CD4-positive, alpha-beta memory T cell (primary cell): Measurements from ENCODE around the gene TEAD3. TPM values are rescaled to one million over a fixed set of nuclear protein-coding genes. Genes with fewer than 3 reads are reported as not detected.
"Not testable (repeated sequence)": the region's sequence is repeated elsewhere in the genome, so short reads cannot be mapped to it uniquely, and the experiment has no call there.

Experiments used
- CTCF ChIA-PET: fragments of 350-600 bp; sonication (Branson Sonifier 250); formaldehyde crosslinking; loops from one replicate; lab custom pipeline; 2021; ENCODE audit warnings: inconsistent platforms; ENCODE audit not compliant: partially characterized antibody; lab: Charles Lee
- POLR2A ChIA-PET: fragments of 350-600 bp; sonication (Branson Sonifier 250); formaldehyde crosslinking; loops from one replicate; lab custom pipeline; 2021; ENCODE audit not compliant: partially characterized antibody; lab: Charles Lee
- DNase-seq, 5 donors: peaks; one replicate each; pipeline versions ENCODE4 v3.0.0 to v3.0.0-alpha.2; 2020 to 2022; ENCODE audit warnings: mixed read lengths in 1 of 5
- H3K27ac ChIP-seq: one replicate; pipeline ENCODE4 v1.7.0; 2013; ENCODE audit warnings: low read depth, low read length
- H3K27me3 ChIP-seq: 2 replicates; pipeline ENCODE4 v1.7.0; 2013; ENCODE audit warnings: mild to moderate bottlenecking, low read length, moderate library complexity; ENCODE audit not compliant: insufficient read depth
- H3K36me3 ChIP-seq: 2 replicates; pipeline ENCODE4 v1.7.0; 2013; ENCODE audit warnings: mild to moderate bottlenecking, low read length, moderate library complexity; ENCODE audit not compliant: insufficient read depth
- H3K4me1 ChIP-seq: 2 replicates; pipeline ENCODE4 v1.7.0; 2013; ENCODE audit warnings: mild to moderate bottlenecking, low read length, moderate library complexity; ENCODE audit not compliant: insufficient read depth
- H3K4me3 ChIP-seq, 2 donors: one replicate each; pipeline ENCODE4 v1.7.0; 2013; ENCODE audit warnings: low read length in 2 of 2, mild to moderate bottlenecking in 1 of 2
- H3K9me3 ChIP-seq, 2 donors: one replicate each; pipeline ENCODE4 v1.7.0; 2013; ENCODE audit warnings: low read length in 2 of 2, control low read depth in 1 of 2; ENCODE audit not compliant: control insufficient read depth in 1 of 2
- H3K27ac Mint-ChIP-seq, 7 donors: one replicate each; pipeline ENCODE4 v1.8.0; 2020 to 2021; ENCODE audit warnings: mixed read lengths in 7 of 7, mild to moderate bottlenecking in 6 of 7, inconsistent platforms in 3 of 7, moderate library complexity in 3 of 7
- H3K27me3 Mint-ChIP-seq, 2 donors: one replicate each; pipeline ENCODE4 v1.8.0; 2020 to 2021; ENCODE audit warnings: mixed read lengths in 2 of 2
- H3K36me3 Mint-ChIP-seq, 2 donors: one replicate each; pipeline ENCODE4 v1.8.0; 2020 to 2021; ENCODE audit warnings: mixed read lengths in 2 of 2, inconsistent platforms in 1 of 2, mild to moderate bottlenecking in 1 of 2
- H3K4me1 Mint-ChIP-seq, 4 donors: one replicate each; pipeline ENCODE4 v1.8.0; 2020 to 2021; ENCODE audit warnings: mixed read lengths in 4 of 4, mild to moderate bottlenecking in 1 of 4
- H3K4me3 Mint-ChIP-seq, 8 donors: one replicate each; pipeline ENCODE4 v1.8.0; 2020 to 2021; ENCODE audit warnings: mixed read lengths in 8 of 8, mild to moderate bottlenecking in 7 of 8, moderate library complexity in 6 of 8, inconsistent platforms in 3 of 8
- H3K9me3 Mint-ChIP-seq, 8 donors: one replicate each; pipeline ENCODE4 v1.8.0; 2020 to 2021; ENCODE audit warnings: mixed read lengths in 8 of 8, mild to moderate bottlenecking in 5 of 8, inconsistent platforms in 3 of 8, moderate library complexity in 1 of 8
- intact Hi-C: fragments of 100-400 bp; cut with micrococcal nuclease; formaldehyde crosslinking; loops from one replicate; pipeline ENCODE4 v1.15.1; 2023
- polyA plus RNA-seq, 2 donors: library from polyadenylated mRNA; unstranded; fragments of 300-500 nt; fragmentation: Illumina TruSeq; gene quantifications; one replicate each; pipeline ENCODE4 v1.2.3, GENCODE V29; 2021
- total RNA-seq, 2 experiments: library from RNA; stranded (reverse); gene quantifications; one replicate each; pipeline ENCODE4 v1.2.3, GENCODE V29; 2021

TEAD3 gene
- total and polyA plus RNA-seq, 4 experiments from 2014 or later, result 0.08 to 0.20 TPM; not detected in 2

DNA sequence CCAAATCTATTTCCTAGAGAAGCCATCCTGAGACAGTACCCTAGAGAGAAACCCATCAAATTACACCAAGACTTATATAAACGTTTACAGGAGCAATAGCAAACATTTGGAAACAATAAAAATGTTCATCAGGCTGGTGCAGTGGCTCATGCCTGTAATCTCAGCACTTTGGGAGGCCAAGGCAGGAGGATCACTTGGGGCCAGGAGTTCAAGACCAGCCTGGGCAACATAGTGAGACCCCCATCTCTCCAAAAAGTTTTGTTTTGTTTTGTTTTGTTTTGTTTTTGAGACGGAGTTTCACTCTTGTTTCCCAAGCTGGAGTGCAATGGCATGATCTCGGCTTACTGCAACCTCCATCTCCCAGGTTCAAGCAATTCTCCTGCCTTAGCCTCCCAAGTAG is 64.2 kb downstream of the TEAD3 start:
- H3K4me3 ChIP-seq, POLR2A ChIA-PET, H3K27me3 ChIP-seq, DNase-seq, H3K27me3 Mint-ChIP-seq, CTCF ChIA-PET, H3K27ac ChIP-seq, H3K4me1 Mint-ChIP-seq, H3K4me3 Mint-ChIP-seq, H3K4me1 ChIP-seq, H3K36me3 ChIP-seq, intact Hi-C loops: not testable (repeated sequence)
- peaks cover 0 to 13% of the 10 kb centered on the region in 2 donors for H3K9me3 ChIP-seq
- H3K36me3 Mint-ChIP-seq, result peaks cover 9 to 14% of the 10 kb centered on the region in 2 donors
- H3K9me3 Mint-ChIP-seq, result peaks cover 0 to 24% (median 15%) of the 10 kb centered on the region in 8 donors
- H3K27ac Mint-ChIP-seq, result peak overlapping the region in 2 of 7 donors; percentile 1 to 17

GRCh38 chr6:35432291-35432690 is 64.6 kb downstream of the TEAD3 start:
- DNase-seq, result no peak
- intact Hi-C loops, result no loop called here
- ChIA-PET CTCF (no interaction called here), POLR2A (no interaction called here)
- no peaks in the 10 kb centered on the region for H3K4me1 ChIP-seq
- peaks cover 0 to 13% of the 10 kb centered on the region in 2 donors for H3K9me3 ChIP-seq
- Mint-ChIP-seq H3K27me3 (no peaks in the 10 kb centered on the region), H3K9me3 (peaks cover 0 to 24% (median 15%) of the 10 kb centered on the region in 8 donors), H3K4me3 (no peak overlapping the region), H3K4me1 (no peaks in the 10 kb centered on the region), H3K27ac (peak overlapping the region in 2 of 7 donors; percentile 1 to 17), H3K36me3 (peaks cover 9 to 14% of the 10 kb centered on the region in 2 donors)
- no peak overlapping the region for H3K27ac ChIP-seq
- no peaks in the 10 kb centered on the region for H3K36me3 ChIP-seq
- no peak overlapping the region for H3K4me3 ChIP-seq
- H3K27me3 ChIP-seq, result no peaks in the 10 kb centered on the region

- intact Hi-C loops, result no loop called here
- Mint-ChIP-seq H3K9me3 (peaks cover 0 to 27% (median 14%) of the 10 kb centered on the region in 8 donors), H3K4me3 (no peak overlapping the region), H3K27me3 (no peaks in the 10 kb centered on the region), H3K4me1 (no peaks in the 10 kb centered on the region), H3K27ac (peak overlapping the region in 1 of 7 donors; percentile 12), H3K36me3 (peaks cover 34 to 35% of the 10 kb centered on the region in 2 donors)
- Histone ChIP-seq H3K36me3 (peaks cover 19% of the 10 kb centered on the region), H3K27me3 (no peaks in the 10 kb centered on the region), H3K4me3 (no peak overlapping the region), H3K9me3 (peaks cover 0 to 13% of the 10 kb centered on the region in 2 donors), H3K27ac (no peak overlapping the region), H3K4me1 (no peaks in the 10 kb centered on the region)
- no peak for DNase-seq
- ChIA-PET CTCF (no interaction called here), POLR2A (no interaction called here)
Observed at GRCh38 chr6:35429463-35429862, 67.4 kb downstream of the TEAD3 start.

- POLR2A ChIA-PET, result no interaction called here
- H3K36me3 ChIP-seq, result peaks cover 28% of the 10 kb centered on the region
- DNase-seq, result no peak
Observed at GRCh38 chr6:35428421-35429149, 68.3 kb downstream of the TEAD3 start.

GRCh38 chr6:35427851-35428321 is 69.0 kb downstream of the TEAD3 start:
- ChIA-PET POLR2A (no interaction called here), CTCF (interaction anchor here (1.1 to 1.9 kb wide), 5 partner anchors 9 to 86 kb away, joined by 3 to 5 read pairs (median 4); no protein-coding TSS in a partner anchor)
- Mint-ChIP-seq H3K4me3 (no peak overlapping the region), H3K27me3 (no peaks in the 10 kb centered on the region), H3K4me1 (no peaks in the 10 kb centered on the region), H3K9me3 (peaks cover 0 to 27% (median 14%) of the 10 kb centered on the region in 8 donors), H3K27ac (no peak overlapping the region), H3K36me3 (peaks cover 41 to 44% of the 10 kb centered on the region in 2 donors)
- peaks cover 30% of the 10 kb centered on the region for H3K36me3 ChIP-seq
- no peaks in the 10 kb centered on the region for H3K27me3 ChIP-seq
- intact Hi-C loops, result no loop called here
- DNase-seq, result no peak
- H3K4me1 ChIP-seq, result no peaks in the 10 kb centered on the region
- H3K4me3 ChIP-seq, result no peak overlapping the region
- H3K27ac ChIP-seq, result no peak overlapping the region
- H3K9me3 ChIP-seq, result peaks cover 0 to 13% of the 10 kb centered on the region in 2 donors

More at GRCh38 chr6:35428421-35429149, 68.3 kb downstream of the TEAD3 start:
- Histone ChIP-seq H3K4me3 (no peak overlapping the region), H3K9me3 (peaks cover 0 to 13% of the 10 kb centered on the region in 2 donors), H3K4me1 (no peaks in the 10 kb centered on the region), H3K27ac (no peak overlapping the region), H3K27me3 (no peaks in the 10 kb centered on the region)
- intact Hi-C loops, result no loop called here
- peaks cover 38 to 42% of the 10 kb centered on the region in 2 donors for H3K36me3 Mint-ChIP-seq
- H3K9me3 Mint-ChIP-seq, result peaks cover 0 to 27% (median 14%) of the 10 kb centered on the region in 8 donors
- CTCF ChIA-PET, result interaction anchor here (1.1 to 1.9 kb wide), 4 partner anchors 10 to 87 kb away, joined by 3 to 5 read pairs (median 4); no protein-coding TSS in a partner anchor
- H3K27me3 Mint-ChIP-seq, result no peaks in the 10 kb centered on the region
- H3K4me1 Mint-ChIP-seq, result no peaks in the 10 kb centered on the region
- H3K27ac Mint-ChIP-seq, result peak overlapping the region in 1 of 7 donors; percentile 17
- H3K4me3 Mint-ChIP-seq, result no peak overlapping the region

DNA sequence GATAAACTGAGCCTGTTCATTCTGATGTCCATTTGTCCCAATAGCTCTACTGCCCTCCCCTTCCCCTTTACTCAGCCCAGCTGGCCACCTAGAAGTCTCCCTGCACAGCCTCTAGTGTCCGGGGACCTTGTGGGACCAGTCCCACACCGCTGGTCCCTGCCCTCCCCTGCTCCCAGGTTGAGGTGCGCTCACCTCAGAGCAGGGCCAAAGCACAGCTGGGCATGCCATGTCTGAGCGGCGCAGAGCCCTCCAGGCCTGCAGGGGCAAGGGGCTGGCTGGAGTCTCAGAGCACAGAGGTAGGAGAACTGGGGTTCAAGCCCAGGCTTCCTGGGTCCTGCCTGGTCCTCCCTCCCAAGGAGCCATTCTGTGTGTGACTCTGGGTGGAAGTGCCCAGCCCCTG is 69.4 kb downstream of the TEAD3 start:
- no peak overlapping the region for H3K4me3 ChIP-seq
- H3K9me3 Mint-ChIP-seq, result peaks cover 0 to 27% (median 14%) of the 10 kb centered on the region in 8 donors
- no peaks in the 10 kb centered on the region for H3K27me3 Mint-ChIP-seq
- no peaks in the 10 kb centered on the region for H3K4me1 Mint-ChIP-seq
- H3K36me3 Mint-ChIP-seq, result peaks cover 43 to 47% of the 10 kb centered on the region in 2 donors
- peaks cover 0 to 13% of the 10 kb centered on the region in 2 donors for H3K9me3 ChIP-seq
- H3K27ac ChIP-seq, result no peak overlapping the region
- H3K4me1 ChIP-seq, result no peaks in the 10 kb centered on the region
- no peak overlapping the region for H3K27ac Mint-ChIP-seq
- CTCF ChIA-PET, result interaction anchor here (1.1 to 1.9 kb wide), 3 partner anchors 8 to 40 kb away, joined by 4 to 5 read pairs (median 5); no protein-coding TSS in a partner anchor
- no peak overlapping the region for H3K4me3 Mint-ChIP-seq
- POLR2A ChIA-PET, result no interaction called here
- peaks cover 32% of the 10 kb centered on the region for H3K36me3 ChIP-seq
- H3K27me3 ChIP-seq, result no peaks in the 10 kb centered on the region
- no peak for DNase-seq
- intact Hi-C loops, result no loop called here

GRCh38 chr6:35426074-35426473 is 70.8 kb downstream of the TEAD3 start:
- no peak for DNase-seq
- H3K27ac ChIP-seq, result no peak overlapping the region
- no peaks in the 10 kb centered on the region for H3K4me1 ChIP-seq
- no peaks in the 10 kb centered on the region for H3K27me3 Mint-ChIP-seq
- intact Hi-C loops, result no loop called here
- peaks cover 0 to 13% of the 10 kb centered on the region in 2 donors for H3K9me3 ChIP-seq
- H3K27me3 ChIP-seq, result no peaks in the 10 kb centered on the region
- H3K4me3 Mint-ChIP-seq, result no peak overlapping the region
- H3K4me1 Mint-ChIP-seq, result no peaks in the 10 kb centered on the region
- H3K27ac Mint-ChIP-seq, result peak overlapping the region in 1 of 7 donors; percentile 69
- no peak overlapping the region for H3K4me3 ChIP-seq
- peaks cover 42% of the 10 kb centered on the region for H3K36me3 ChIP-seq
- peaks cover 0 to 27% (median 14%) of the 10 kb centered on the region in 8 donors for H3K9me3 Mint-ChIP-seq
- peaks cover 49 to 55% of the 10 kb centered on the region in 2 donors for H3K36me3 Mint-ChIP-seq
- ChIA-PET CTCF (no interaction called here), POLR2A (interaction anchor here (1.1 kb wide), 1 partner anchor 33 kb away, joined by 3 read pairs; no protein-coding TSS in a partner anchor)
